H9 (cell line): ENCODE results near the gene TBC1D20. TPM values are rescaled to one million over a fixed set of nuclear protein-coding genes. Genes with fewer than 3 reads are reported as not detected.
A peak's percentile ranks its signal among the peaks of the same experiment; 100 is the strongest.

Experiments used
- DNase-seq: peaks from one replicate; pipeline ENCODE4 v3.0.0-alpha.2; 2017
- H2AFZ ChIP-seq: one replicate; pipeline ENCODE4 v1.6.1; 2013; ENCODE audit warnings: mild to moderate bottlenecking, low read length, control low read depth, moderate library complexity
- H2AK5ac ChIP-seq: 2 replicates; pipeline ENCODE4 v1.6.1; 2013; ENCODE audit warnings: low read length, control low read depth, mixed read lengths; ENCODE audit not compliant: insufficient read length
- H2BK120ac ChIP-seq: one replicate; pipeline ENCODE4 v1.6.1; 2013; ENCODE audit warnings: low read depth, mild to moderate bottlenecking, low read length, control low read depth, inconsistent platforms; ENCODE audit not compliant: poor library complexity, severe bottlenecking
- H2BK12ac ChIP-seq: 2 replicates; pipeline ENCODE4 v1.6.1; 2013; ENCODE audit warnings: low read length, control low read depth, mixed read lengths, low read depth; ENCODE audit not compliant: insufficient read length
- H2BK15ac ChIP-seq: 2 replicates; pipeline ENCODE4 v1.6.1; 2013; ENCODE audit warnings: low read depth, low read length, control low read depth
- H2BK20ac ChIP-seq: one replicate; pipeline ENCODE4 v1.6.1; 2013; ENCODE audit warnings: low read depth, mild to moderate bottlenecking, low read length, control low read depth, inconsistent platforms; ENCODE audit not compliant: poor library complexity, severe bottlenecking
- H2BK5ac ChIP-seq: 2 replicates; pipeline ENCODE4 v1.6.1; 2013; ENCODE audit warnings: low read length, control low read depth, mixed read lengths; ENCODE audit not compliant: insufficient read length
- H3K14ac ChIP-seq: 2 replicates; pipeline ENCODE4 v1.6.1; 2013; ENCODE audit warnings: low read length, control low read depth; ENCODE audit not compliant: insufficient read depth
- H3K18ac ChIP-seq: 2 replicates; pipeline ENCODE4 v1.6.1; 2013; ENCODE audit warnings: low read depth, mild to moderate bottlenecking, mixed read lengths, low read length, control low read depth; ENCODE audit not compliant: insufficient read length
- H3K23ac ChIP-seq: 2 replicates; pipeline ENCODE4 v1.6.1; 2013; ENCODE audit warnings: low read length, control low read depth, mixed read lengths, low read depth; ENCODE audit not compliant: insufficient read length
- H3K23me2 ChIP-seq: 2 replicates; pipeline ENCODE4 v1.6.1; 2013; ENCODE audit warnings: low read depth, mild to moderate bottlenecking, mixed read lengths, low read length, control low read depth; ENCODE audit not compliant: insufficient read length, poor library complexity, severe bottlenecking
- H3K27ac ChIP-seq: 2 replicates; pipeline ENCODE4 v1.5.1; 2013; ENCODE audit warnings: low read length, control low read depth, mixed read lengths, low read depth; ENCODE audit not compliant: insufficient read length
- H3K27me3 ChIP-seq: 2 replicates; pipeline ENCODE4 v1.6.1; 2013; ENCODE audit warnings: low read length, control low read depth, inconsistent platforms; ENCODE audit not compliant: insufficient read depth
- H3K4ac ChIP-seq: 2 replicates; pipeline ENCODE4 v1.6.1; 2013; ENCODE audit warnings: low read depth, mild to moderate bottlenecking, control low read depth, inconsistent platforms, low read length, moderate library complexity
- H3K4me1 ChIP-seq: 2 replicates; pipeline ENCODE4 v1.6.1; 2013; ENCODE audit warnings: low read length, control low read depth, inconsistent platforms; ENCODE audit not compliant: insufficient read depth
- H3K4me2 ChIP-seq: 2 replicates; pipeline ENCODE4 v1.6.1; 2013; ENCODE audit warnings: low read length, control low read depth, mixed read lengths; ENCODE audit not compliant: insufficient read length, insufficient read depth
- H3K56ac ChIP-seq: 2 replicates; pipeline ENCODE4 v1.6.1; 2013; ENCODE audit warnings: low read depth, mild to moderate bottlenecking, mixed read lengths, low read length, control low read depth; ENCODE audit not compliant: insufficient read length
- H3K79me1 ChIP-seq: 2 replicates; pipeline ENCODE4 v1.6.1; 2013; ENCODE audit warnings: low read depth, mild to moderate bottlenecking, moderate library complexity, low read length, control low read depth, inconsistent platforms; ENCODE audit not compliant: insufficient read depth, poor library complexity, severe bottlenecking
- H3K79me2 ChIP-seq: 2 replicates; pipeline ENCODE4 v1.6.1; 2013; ENCODE audit warnings: low read length, control low read depth, inconsistent platforms; ENCODE audit not compliant: insufficient read depth
- H3K9ac ChIP-seq: 2 replicates; pipeline ENCODE4 v1.6.1; 2013; ENCODE audit warnings: low read length, control low read depth, mixed read lengths; ENCODE audit not compliant: insufficient read length; ENCODE audit errors: extremely low read depth
- H3K9me3 ChIP-seq: one replicate; pipeline ENCODE4 v1.6.1; 2013; ENCODE audit warnings: low read depth, low read length, inconsistent platforms; ENCODE audit not compliant: control insufficient read depth
- H3T11ph ChIP-seq: one replicate; pipeline ENCODE4 v1.6.1; 2013; ENCODE audit warnings: mild to moderate bottlenecking, low read length, control low read depth, inconsistent platforms
- H4K20me1 ChIP-seq: one replicate; pipeline ENCODE4 v1.6.1; 2013; ENCODE audit not compliant: control insufficient read depth, insufficient read length, insufficient read depth
- H4K5ac ChIP-seq: 2 replicates; pipeline ENCODE4 v1.6.1; 2013; ENCODE audit warnings: low read depth, mild to moderate bottlenecking, mixed read lengths, low read length, control low read depth; ENCODE audit not compliant: insufficient read length
- H4K8ac ChIP-seq: replicated peaks from 2 replicates; pipeline ENCODE4 v1.6.1; 2013; ENCODE audit warnings: low read length, control low read depth, mixed read lengths, low read depth; ENCODE audit not compliant: insufficient read length
- H4K91ac ChIP-seq: 2 replicates; pipeline ENCODE4 v1.6.1; 2013; ENCODE audit warnings: low read depth, mild to moderate bottlenecking, moderate library complexity, mixed read lengths, low read length, control low read depth; ENCODE audit not compliant: insufficient read length
- H3K27ac Mint-ChIP-seq, 3 experiments: 2 replicates in 2 of 3; 3 replicates in 1 of 3; pipeline ENCODE4 v1.8.0; 2020 to 2021; ENCODE audit warnings: mixed read lengths in 3 of 3, mild to moderate bottlenecking in 1 of 3, moderate library complexity in 1 of 3
- H3K27me3 Mint-ChIP-seq: 2 replicates; pipeline ENCODE4 v1.8.0; 2021; ENCODE audit warnings: low read depth, mild to moderate bottlenecking, moderate library complexity, mixed read lengths
- H3K36me3 Mint-ChIP-seq, 3 experiments: 2 replicates in 2 of 3; 3 replicates in 1 of 3; pipeline ENCODE4 v1.8.0; 2020 to 2021; ENCODE audit warnings: low read depth in 3 of 3, mixed read lengths in 3 of 3; ENCODE audit not compliant: insufficient read depth in 1 of 3
- H3K4me1 Mint-ChIP-seq, 2 experiments: 2 replicates each; pipeline ENCODE4 v1.8.0; 2020; ENCODE audit warnings: mixed read lengths in 2 of 2
- H3K4me3 Mint-ChIP-seq, 2 experiments: 2 replicates in 1 of 2; 3 replicates in 1 of 2; pipeline ENCODE4 v1.8.0; 2020 to 2021; ENCODE audit warnings: mild to moderate bottlenecking in 2 of 2, mixed read lengths in 2 of 2, moderate library complexity in 1 of 2
- H3K9me3 Mint-ChIP-seq, 2 experiments: 2 replicates in 1 of 2; 3 replicates in 1 of 2; pipeline ENCODE4 v1.8.0; 2020; ENCODE audit warnings: mild to moderate bottlenecking in 2 of 2, mixed read lengths in 2 of 2, moderate library complexity in 1 of 2
- WGBS: extraction: QIAGEN DNeasy Blood & Tissue Kit; methylation state at CpG from one replicate; pipeline ENCODE4 v1.1.7; 2013; ENCODE audit warnings: missing lambda C conversion rate, low lambda C conversion rate, mixed read lengths; ENCODE audit not compliant: insufficient read length; ENCODE audit errors: extremely low coverage; 5-methylcytosine and 5-hydroxymethylcytosine counted together
- total RNA-seq: library from RNA; stranded (reverse); gene quantifications from 2 replicates; pipeline ENCODE4 v1.2.1, GENCODE V29; 2021
- TF ChIP-seq, protein P1 (sequence below): fragments of 200-600 bp; sonication (generic); conservative IDR thresholded peaks from 3 replicates; pipeline ENCODE4 v1.8.0; 2021; ENCODE audit warnings: antibody characterized with exemption, mild to moderate bottlenecking

TBC1D20 gene
- total RNA-seq, 1 experiment from 2014 or later, result 17.9 TPM

DNA sequence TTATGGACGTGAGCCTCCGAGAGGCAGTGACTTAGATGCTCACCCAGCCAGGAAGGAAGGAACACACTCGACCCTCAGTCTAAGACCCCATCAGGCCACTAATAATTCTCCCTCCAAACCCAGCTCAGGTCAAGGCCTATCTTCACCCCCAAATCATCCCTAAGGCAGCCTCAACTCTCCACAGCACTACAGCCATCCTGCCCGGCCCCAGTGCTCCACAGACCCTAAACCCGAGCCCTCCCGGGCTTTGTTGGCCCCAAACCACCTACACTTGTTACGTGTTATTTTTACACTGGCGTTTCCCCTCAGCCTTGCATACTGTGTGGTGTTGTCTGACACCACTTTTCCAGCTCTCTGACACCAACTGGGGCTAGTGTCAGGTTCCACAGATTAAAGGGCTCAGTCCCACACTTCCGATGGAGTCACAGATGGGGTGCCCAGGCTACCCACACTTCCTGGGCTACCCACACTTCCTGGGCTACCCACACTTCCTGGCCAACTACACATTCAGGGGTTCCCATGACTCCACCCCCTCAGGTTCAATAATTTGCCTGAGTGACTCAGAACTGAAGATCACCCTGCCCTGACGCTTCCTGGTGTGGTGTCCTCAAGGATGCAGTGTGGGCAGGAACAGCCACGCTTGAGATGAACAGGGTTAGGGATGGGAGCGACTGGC lies 28.9 kb downstream of the TBC1D20 start:
- TF ChIP-seq, protein P1, sequence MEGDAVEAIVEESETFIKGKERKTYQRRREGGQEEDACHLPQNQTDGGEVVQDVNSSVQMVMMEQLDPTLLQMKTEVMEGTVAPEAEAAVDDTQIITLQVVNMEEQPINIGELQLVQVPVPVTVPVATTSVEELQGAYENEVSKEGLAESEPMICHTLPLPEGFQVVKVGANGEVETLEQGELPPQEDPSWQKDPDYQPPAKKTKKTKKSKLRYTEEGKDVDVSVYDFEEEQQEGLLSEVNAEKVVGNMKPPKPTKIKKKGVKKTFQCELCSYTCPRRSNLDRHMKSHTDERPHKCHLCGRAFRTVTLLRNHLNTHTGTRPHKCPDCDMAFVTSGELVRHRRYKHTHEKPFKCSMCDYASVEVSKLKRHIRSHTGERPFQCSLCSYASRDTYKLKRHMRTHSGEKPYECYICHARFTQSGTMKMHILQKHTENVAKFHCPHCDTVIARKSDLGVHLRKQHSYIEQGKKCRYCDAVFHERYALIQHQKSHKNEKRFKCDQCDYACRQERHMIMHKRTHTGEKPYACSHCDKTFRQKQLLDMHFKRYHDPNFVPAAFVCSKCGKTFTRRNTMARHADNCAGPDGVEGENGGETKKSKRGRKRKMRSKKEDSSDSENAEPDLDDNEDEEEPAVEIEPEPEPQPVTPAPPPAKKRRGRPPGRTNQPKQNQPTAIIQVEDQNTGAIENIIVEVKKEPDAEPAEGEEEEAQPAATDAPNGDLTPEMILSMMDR, result no peak
- H3K27ac Mint-ChIP-seq, result peak overlapping the region in 1 of 3 experiments; percentile 72; a peak in 2 of 7 replicates
- no peaks in the 10 kb centered on the region for H3K79me2 ChIP-seq
- H3K23ac ChIP-seq, result no peak overlapping the region
- H2AK5ac ChIP-seq, result no peak overlapping the region
- H3K4me1 ChIP-seq, result peaks cover 3% of the 10 kb centered on the region; the same call in 1 of the 2 replicates
- no CpG with 5 or more reads among the region's 12 CpGs for WGBS
- H2BK5ac ChIP-seq, result no peak overlapping the region
- H3K4ac ChIP-seq, result no peak overlapping the region
- DNase-seq, result no peak
- peaks cover 36% of the 10 kb centered on the region for H3K27me3 Mint-ChIP-seq
- H3K23me2 ChIP-seq, result no peaks in the 10 kb centered on the region
- no peaks in the 10 kb centered on the region for H3K9me3 ChIP-seq
- H3K4me2 ChIP-seq, result no peak overlapping the region
- H2BK12ac ChIP-seq, result no peak overlapping the region
- H3K9me3 Mint-ChIP-seq, result no peaks in the 10 kb centered on the region
- no peak overlapping the region for H3K18ac ChIP-seq
- H4K20me1 ChIP-seq, result no peaks in the 10 kb centered on the region
- peaks cover 5% of the 10 kb centered on the region; the same call in 1 of the 2 replicates for H3K27me3 ChIP-seq
- no peak overlapping the region for H3K27ac ChIP-seq
- no peak overlapping the region for H2BK20ac ChIP-seq
- no peak overlapping the region for H2BK15ac ChIP-seq
- H4K91ac ChIP-seq, result no peak overlapping the region
- H3K56ac ChIP-seq, result no peak overlapping the region
- H4K8ac ChIP-seq, result no peak overlapping the region
- H3K4me1 Mint-ChIP-seq, result peaks cover 26 to 30% of the 10 kb centered on the region in 2 experiments
- H3K79me1 ChIP-seq, result no peaks in the 10 kb centered on the region
- H3K4me3 Mint-ChIP-seq, result peak overlapping the region in 1 of 2 experiments; percentile 18; a peak in 1 of 5 replicates
- no peak overlapping the region for H2BK120ac ChIP-seq
- peaks cover 18 to 55% (median 53%) of the 10 kb centered on the region in 3 experiments; a peak in 6 of 7 replicates for H3K36me3 Mint-ChIP-seq
- H3T11ph ChIP-seq, result no peak overlapping the region
- H4K5ac ChIP-seq, result no peak overlapping the region
- no peak overlapping the region for H3K14ac ChIP-seq
- no peak overlapping the region for H2AFZ ChIP-seq
- H3K9ac ChIP-seq, result no peak overlapping the region
